Activated B cell treated with CpG ODN at 0.5 μM for 24 hours (primary cell): ENCODE results near the gene MDM2. TPM values are rescaled to one million over a fixed set of nuclear protein-coding genes. Genes with fewer than 3 reads are reported as not detected.

ENCODE experiments used
- ATAC-seq: fragments of 200-7000 bp; cut with Tn5 transposase; one replicate; pipeline ENCODE4 v1.10.0; 2021; ENCODE audit warnings: low read depth, mild to moderate bottlenecking, moderate library complexity
- CTCF ChIA-PET: fragments of 350-600 bp; sonication (Branson Sonifier 250); formaldehyde crosslinking; loops from one replicate; lab custom pipeline; 2021; ENCODE audit warnings: antibody characterized with exemption; lab: Charles Lee
- POLR2A ChIA-PET: fragments of 350-600 bp; sonication (Branson Sonifier 250); formaldehyde crosslinking; loops from one replicate; lab custom pipeline; 2021; ENCODE audit warnings: antibody characterized with exemption; lab: Charles Lee
- DNase-seq: peaks from one replicate; pipeline ENCODE4 v3.0.0; 2022
- H3K27ac Mint-ChIP-seq: one replicate; pipeline ENCODE4 v1.8.0; 2020; ENCODE audit warnings: mixed read lengths
- H3K27me3 Mint-ChIP-seq: one replicate; pipeline ENCODE4 v1.8.0; 2021; ENCODE audit warnings: mixed read lengths
- H3K36me3 Mint-ChIP-seq: one replicate; pipeline ENCODE4 v1.8.0; 2021; ENCODE audit warnings: low read depth, mixed read lengths
- H3K4me1 Mint-ChIP-seq: one replicate; pipeline ENCODE4 v1.8.0; 2021; ENCODE audit warnings: mixed read lengths
- H3K4me3 Mint-ChIP-seq: one replicate; pipeline ENCODE4 v1.8.0; 2020; ENCODE audit warnings: mild to moderate bottlenecking, mixed read lengths
- H3K9me3 Mint-ChIP-seq: one replicate; pipeline ENCODE4 v1.8.0; 2020; ENCODE audit warnings: mixed read lengths
- intact Hi-C: fragments of 100-400 bp; cut with micrococcal nuclease; formaldehyde crosslinking; loops from one replicate; pipeline ENCODE4 v1.15.1; 2024
- total RNA-seq: library from RNA; stranded (reverse); gene quantifications from 2 replicates; pipeline ENCODE4 v1.2.3, GENCODE V29; 2022
- TF ChIP-seq, protein P1 (sequence below): fragments of 200-600 bp; IDR thresholded peaks from one replicate; pipeline ENCODE4 v1.8.0; 2022; ENCODE audit warnings: antibody characterized with exemption, mild to moderate bottlenecking

Gene MDM2
- total RNA-seq, 1 donor from 2014 or later, result 90.8 TPM

GRCh38 chr12:68888243-68888642, 80.3 kb downstream of the MDM2 start:
- DNase-seq, result no peak
- Mint-ChIP-seq H3K27me3 (no peaks in the 10 kb centered on the region), H3K36me3 (no peaks in the 10 kb centered on the region), H3K4me3 (no peak overlapping the region), H3K27ac (no peak overlapping the region), H3K4me1 (peaks cover 20% of the 10 kb centered on the region), H3K9me3 (no peaks in the 10 kb centered on the region)
- TF ChIP-seq, protein P1, sequence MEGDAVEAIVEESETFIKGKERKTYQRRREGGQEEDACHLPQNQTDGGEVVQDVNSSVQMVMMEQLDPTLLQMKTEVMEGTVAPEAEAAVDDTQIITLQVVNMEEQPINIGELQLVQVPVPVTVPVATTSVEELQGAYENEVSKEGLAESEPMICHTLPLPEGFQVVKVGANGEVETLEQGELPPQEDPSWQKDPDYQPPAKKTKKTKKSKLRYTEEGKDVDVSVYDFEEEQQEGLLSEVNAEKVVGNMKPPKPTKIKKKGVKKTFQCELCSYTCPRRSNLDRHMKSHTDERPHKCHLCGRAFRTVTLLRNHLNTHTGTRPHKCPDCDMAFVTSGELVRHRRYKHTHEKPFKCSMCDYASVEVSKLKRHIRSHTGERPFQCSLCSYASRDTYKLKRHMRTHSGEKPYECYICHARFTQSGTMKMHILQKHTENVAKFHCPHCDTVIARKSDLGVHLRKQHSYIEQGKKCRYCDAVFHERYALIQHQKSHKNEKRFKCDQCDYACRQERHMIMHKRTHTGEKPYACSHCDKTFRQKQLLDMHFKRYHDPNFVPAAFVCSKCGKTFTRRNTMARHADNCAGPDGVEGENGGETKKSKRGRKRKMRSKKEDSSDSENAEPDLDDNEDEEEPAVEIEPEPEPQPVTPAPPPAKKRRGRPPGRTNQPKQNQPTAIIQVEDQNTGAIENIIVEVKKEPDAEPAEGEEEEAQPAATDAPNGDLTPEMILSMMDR, result no peak
- ATAC-seq, result no peak
- intact Hi-C loops, result no loop called here
- ChIA-PET POLR2A (interaction anchor here (0.5 kb wide), 1 partner anchor 13 kb away, joined by 3 read pairs; no protein-coding TSS in a partner anchor), CTCF (no interaction called here)

- ATAC-seq (no peak), DNase-seq (no peak)
- Mint-ChIP-seq H3K27ac (no peak overlapping the region), H3K4me3 (no peak overlapping the region), H3K9me3 (no peaks in the 10 kb centered on the region), H3K36me3 (no peaks in the 10 kb centered on the region), H3K4me1 (peaks cover 28% of the 10 kb centered on the region), H3K27me3 (no peaks in the 10 kb centered on the region)
- TF ChIP-seq, protein P1, result no peak
- intact Hi-C loops, result no loop called here
- CTCF ChIA-PET, result no interaction called here
- POLR2A ChIA-PET, result no interaction called here
These were observed 82.7 kb downstream of the MDM2 start for GRCh38 chr12:68890701-68891113.

DNA sequence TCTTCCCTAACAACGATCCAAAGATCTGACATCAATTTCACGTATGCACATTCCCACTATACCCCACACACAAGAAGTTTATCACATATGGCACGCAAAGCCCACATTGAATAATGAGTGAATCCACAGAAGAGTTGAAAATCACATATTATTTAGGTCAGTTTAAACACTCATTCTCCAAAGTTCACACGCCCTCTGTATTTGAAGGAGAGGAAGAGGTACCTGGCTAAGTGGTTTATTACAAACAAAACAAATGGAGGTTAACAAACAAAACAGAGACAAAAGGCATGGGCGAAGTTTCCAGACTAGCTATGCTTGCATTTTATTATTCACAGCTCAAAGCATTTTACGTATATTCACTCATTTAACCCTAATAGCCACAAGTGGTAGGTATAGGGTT, 83.2 kb downstream of the MDM2 start:
- no peaks in the 10 kb centered on the region for H3K9me3 Mint-ChIP-seq
- POLR2A ChIA-PET, result interaction anchor here (0.7 kb wide), 1 partner anchor 9 kb away, joined by 3 read pairs; no protein-coding TSS in a partner anchor

DNA sequence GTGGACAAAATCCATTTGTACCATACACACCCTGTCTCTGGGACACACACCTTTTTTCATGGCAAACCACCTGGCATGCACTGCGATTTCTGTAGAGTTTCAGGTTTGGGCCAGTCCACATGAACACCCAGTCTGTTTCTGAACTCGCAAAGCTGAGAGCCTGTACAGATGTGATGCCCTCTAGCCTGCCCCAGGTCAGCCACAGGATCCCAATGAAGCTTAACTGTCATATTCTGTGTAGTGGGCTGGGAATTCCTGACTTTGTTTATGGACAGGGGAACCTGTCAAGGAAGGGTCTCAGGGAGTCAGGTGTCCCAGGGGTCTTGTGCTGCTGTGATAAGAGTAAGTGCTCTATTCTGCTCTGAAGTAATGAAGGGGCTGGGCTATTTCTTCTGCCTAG, 85.2 kb downstream of the MDM2 start:
- ATAC-seq (no peak), DNase-seq (no peak)
- H3K4me3 Mint-ChIP-seq, result no peak overlapping the region
- H3K36me3 Mint-ChIP-seq, result no peaks in the 10 kb centered on the region
- intact Hi-C loops, result no loop called here
- peaks cover 50% of the 10 kb centered on the region for H3K4me1 Mint-ChIP-seq
- H3K27ac Mint-ChIP-seq, result no peak overlapping the region
- TF ChIP-seq, protein P1, result no peak
- no peaks in the 10 kb centered on the region for H3K27me3 Mint-ChIP-seq
- H3K9me3 Mint-ChIP-seq, result no peaks in the 10 kb centered on the region
- CTCF ChIA-PET, result no interaction called here
- POLR2A ChIA-PET, result no interaction called here

More for the DNA sequence above, 83.2 kb downstream of the MDM2 start:
- H3K4me3 Mint-ChIP-seq, result no peak overlapping the region
- ATAC-seq, result no peak
- H3K27ac Mint-ChIP-seq, result no peak overlapping the region
- DNase-seq, result no peak
- CTCF ChIA-PET, result no interaction called here
- TF ChIP-seq, protein P1, result no peak
- H3K27me3 Mint-ChIP-seq, result no peaks in the 10 kb centered on the region
- H3K4me1 Mint-ChIP-seq, result peaks cover 32% of the 10 kb centered on the region
- intact Hi-C loops, result no loop called here
- H3K36me3 Mint-ChIP-seq, result no peaks in the 10 kb centered on the region

GRCh38 chr12:68893741-68894140, 85.8 kb downstream of the MDM2 start:
- TF ChIP-seq, protein P1, result no peak
- intact Hi-C loops, result no loop called here
- H3K27ac Mint-ChIP-seq, result no peak overlapping the region
- no peaks in the 10 kb centered on the region for H3K27me3 Mint-ChIP-seq
- no peaks in the 10 kb centered on the region for H3K9me3 Mint-ChIP-seq
- peaks cover 48% of the 10 kb centered on the region for H3K4me1 Mint-ChIP-seq
- no peak overlapping the region for H3K4me3 Mint-ChIP-seq
- DNase-seq, result no peak
- POLR2A ChIA-PET, result no interaction called here
- H3K36me3 Mint-ChIP-seq, result no peaks in the 10 kb centered on the region
- CTCF ChIA-PET, result no interaction called here
- ATAC-seq, result no peak
